OCI-M2 (cell line): Measurements from ENCODE around the gene PLEKHA5.
"Not testable (repeated sequence)": the region's sequence is repeated elsewhere in the genome, so short reads cannot be mapped to it uniquely, and the experiment has no call there.

Source experiments
- DNase-seq: peaks from one replicate; lab custom pipeline; 2025; ENCODE audit not compliant: unreplicated experiment; lab: John Stamatoyannopoulos, UW

Gene PLEKHA5

GRCh38 chr12:19227880-19228210 lies 98.3 kb downstream of the PLEKHA5 start:
- no peak for DNase-seq

- DNase-seq = not testable (repeated sequence)
Measured at GRCh38 chr12:19229021-19229420, 99.5 kb downstream of the PLEKHA5 start.

DNA sequence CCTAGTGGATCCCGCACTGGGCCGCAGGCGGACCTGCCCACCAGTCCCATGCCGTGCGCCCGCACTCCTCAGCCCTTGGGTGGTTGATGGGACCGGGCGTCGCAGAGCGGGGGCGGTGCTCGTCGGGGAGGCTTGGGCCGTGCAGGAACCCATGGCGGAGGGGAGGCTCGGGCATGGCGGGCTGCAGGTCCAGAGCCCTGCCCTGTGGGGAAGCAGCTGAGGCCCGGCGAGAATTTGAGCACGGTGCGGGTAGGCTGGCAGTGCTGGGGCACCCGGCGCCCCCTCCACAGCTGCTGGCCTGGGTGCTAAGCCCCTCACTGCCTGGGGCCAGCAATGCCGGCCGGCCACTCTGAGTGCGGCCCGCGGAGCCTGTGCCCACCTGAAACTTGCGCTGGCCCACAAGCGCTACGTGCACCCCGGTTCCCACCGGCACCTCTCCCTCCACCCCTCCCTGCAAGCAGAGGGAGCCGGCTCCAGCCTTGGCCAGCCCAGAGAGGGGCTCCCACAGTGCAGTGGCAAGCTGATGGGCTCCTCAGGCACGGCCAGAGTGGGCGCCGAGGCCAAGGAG lies 100.8 kb downstream of the PLEKHA5 start:
- DNase-seq = no peak

DNA sequence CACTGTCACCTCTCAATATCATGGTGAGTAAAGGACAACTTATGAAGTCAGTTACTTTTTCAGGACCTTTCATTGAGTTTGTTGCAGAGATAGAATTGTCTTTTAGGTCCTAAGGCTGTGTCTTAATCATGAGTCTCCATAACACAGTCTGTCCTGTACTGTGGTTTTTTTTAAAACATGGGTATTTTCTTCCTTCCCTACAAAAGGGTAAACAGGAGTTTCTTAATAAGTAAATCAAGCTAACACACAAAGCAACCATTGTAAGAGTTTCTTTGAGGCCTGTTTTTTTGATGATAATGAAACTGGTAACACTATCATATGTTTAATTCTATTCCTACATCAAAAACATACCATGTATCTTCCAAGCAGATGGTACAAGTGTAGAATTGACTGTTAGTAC lies 101.4 kb downstream of the PLEKHA5 start:
- DNase-seq = no peak

- no peak for DNase-seq
Measured at GRCh38 chr12:19234171-19234704, 104.7 kb downstream of the PLEKHA5 start.

DNA sequence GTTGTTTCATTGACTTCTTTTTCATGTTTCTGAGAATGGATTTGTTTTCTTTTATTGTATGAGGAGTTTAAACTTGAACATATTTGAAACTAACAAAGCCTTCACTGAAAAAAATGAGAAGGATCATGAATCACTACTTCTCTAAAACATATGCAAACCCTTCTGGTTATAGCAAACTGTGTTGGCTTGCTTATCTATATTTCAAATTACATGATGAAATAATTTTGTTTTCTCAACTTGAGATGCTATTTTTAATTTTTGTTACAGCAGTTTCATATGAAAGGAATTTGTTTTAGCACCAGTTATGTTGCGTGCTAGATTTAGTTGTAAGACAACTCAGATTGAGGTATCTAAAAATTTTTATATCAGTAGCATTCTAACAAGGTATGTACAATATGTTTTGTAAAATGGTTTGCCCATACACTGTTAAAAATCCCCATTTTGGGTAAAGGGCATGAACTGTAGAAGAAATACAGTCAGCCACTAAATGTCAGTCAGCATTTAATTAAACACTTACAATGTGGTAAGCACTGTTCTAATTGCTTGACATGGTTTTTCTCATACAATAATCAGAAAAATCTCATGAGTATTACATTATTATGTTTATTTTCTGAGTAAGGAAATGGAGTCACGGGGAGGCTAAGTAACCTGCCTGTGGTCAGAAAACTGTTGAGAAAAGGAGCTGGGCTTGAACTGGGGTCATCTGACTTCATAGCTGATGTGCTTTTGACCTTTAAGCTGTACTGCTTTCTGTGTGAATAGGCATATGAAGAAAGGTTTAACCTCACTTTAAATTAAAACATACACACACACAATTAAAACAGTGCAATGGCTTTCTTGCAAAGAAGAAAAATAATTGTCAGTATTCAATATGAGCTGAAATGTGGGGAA lies 105.7 kb downstream of the PLEKHA5 start:
- no peak for DNase-seq

- no peak for DNase-seq
Measured at GRCh38 chr12:19236656-19237055, 107.1 kb downstream of the PLEKHA5 start.

DNA sequence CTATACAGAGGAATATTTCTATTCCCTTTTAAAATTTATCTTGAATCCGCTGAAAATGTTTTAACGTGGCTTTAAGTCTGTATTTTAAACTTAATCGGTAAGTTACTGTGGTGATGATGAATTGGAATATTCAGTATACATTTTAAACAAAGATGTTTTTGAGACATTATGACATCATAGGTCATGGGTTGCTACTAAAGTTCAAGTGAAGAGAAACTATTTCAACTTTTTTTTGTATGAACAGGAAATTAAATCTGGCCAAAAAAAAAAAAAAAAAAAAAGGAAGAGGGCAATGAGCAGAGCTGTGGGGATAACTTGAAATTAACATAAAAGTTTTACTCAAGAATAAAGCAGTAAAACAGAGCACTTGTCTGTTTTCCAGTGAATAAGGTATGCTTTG lies 109.0 kb downstream of the PLEKHA5 start:
- no peak for DNase-seq

DNA sequence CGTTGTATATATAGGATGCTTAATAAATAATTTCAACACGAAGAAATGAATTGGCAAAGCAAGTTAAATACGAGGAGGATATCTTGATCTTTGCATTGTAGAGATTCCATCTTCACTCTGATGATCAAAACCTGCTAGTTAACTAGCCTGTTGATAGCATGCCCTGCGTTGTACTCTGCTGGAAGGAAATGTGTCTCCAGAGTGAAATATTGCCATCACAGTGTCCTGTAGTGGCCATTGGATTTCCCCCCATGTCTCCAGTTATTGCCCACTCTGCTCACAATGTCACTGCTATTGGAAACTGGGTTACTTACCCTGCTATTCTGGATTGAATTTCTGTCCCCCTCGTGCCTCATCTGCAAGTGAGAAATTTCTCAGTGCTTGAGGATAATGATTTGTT lies 109.6 kb downstream of the PLEKHA5 start:
- no peak for DNase-seq

- no peak for DNase-seq
Measured at GRCh38 chr12:19239616-19240234, 110.2 kb downstream of the PLEKHA5 start.

DNA sequence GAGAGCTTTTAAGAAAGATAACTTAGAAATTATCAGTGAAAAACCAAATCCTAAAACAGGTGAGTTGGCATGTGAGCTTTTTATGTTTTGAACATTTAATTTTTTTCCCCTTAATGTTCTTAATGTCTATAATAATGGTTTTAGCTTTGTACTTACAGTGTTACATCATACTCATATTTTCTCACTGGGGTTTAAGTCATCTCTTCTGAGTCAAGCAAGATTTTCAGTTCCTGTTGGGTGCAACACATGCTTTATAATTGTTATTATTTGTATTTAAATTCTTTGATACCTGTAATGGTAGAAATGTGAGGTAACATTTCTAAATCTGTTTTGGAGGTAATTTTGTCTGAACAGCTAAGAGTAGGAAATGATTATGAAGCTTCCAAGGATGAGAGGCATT lies 113.0 kb downstream of the PLEKHA5 start:
- no peak for DNase-seq

GRCh38 chr12:19243551-19243950 lies 114.0 kb downstream of the PLEKHA5 start:
- no peak for DNase-seq

GRCh38 chr12:19244312-19244711 lies 114.8 kb downstream of the PLEKHA5 start:
- DNase-seq = no peak

GRCh38 chr12:19245106-19245505 lies 115.6 kb downstream of the PLEKHA5 start:
- DNase-seq = no peak

DNA sequence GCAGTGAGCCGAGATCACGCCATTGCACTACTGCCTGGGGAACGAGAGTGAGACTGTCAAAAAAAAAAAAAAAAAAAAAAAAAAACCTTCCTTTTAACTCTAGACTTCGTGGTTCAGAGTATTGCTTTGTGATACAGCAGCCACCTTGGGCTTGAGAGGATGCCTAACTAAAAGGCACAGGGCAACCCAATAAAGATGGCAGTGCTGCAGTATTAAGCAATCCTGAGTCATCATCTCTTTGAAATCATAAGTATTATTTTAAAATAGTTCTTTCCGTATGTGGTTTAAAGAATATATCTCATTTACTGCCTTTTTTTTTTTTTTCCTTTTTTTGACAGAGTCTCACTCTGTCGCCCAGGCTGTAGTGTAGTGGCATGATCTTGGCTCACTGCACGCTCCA lies 116.1 kb downstream of the PLEKHA5 start:
- DNase-seq = no peak

GRCh38 chr12:19246933-19247332 lies 117.4 kb downstream of the PLEKHA5 start:
- DNase-seq = no peak

- DNase-seq = no peak
Measured at GRCh38 chr12:19248929-19249602, 119.5 kb downstream of the PLEKHA5 start.

DNA sequence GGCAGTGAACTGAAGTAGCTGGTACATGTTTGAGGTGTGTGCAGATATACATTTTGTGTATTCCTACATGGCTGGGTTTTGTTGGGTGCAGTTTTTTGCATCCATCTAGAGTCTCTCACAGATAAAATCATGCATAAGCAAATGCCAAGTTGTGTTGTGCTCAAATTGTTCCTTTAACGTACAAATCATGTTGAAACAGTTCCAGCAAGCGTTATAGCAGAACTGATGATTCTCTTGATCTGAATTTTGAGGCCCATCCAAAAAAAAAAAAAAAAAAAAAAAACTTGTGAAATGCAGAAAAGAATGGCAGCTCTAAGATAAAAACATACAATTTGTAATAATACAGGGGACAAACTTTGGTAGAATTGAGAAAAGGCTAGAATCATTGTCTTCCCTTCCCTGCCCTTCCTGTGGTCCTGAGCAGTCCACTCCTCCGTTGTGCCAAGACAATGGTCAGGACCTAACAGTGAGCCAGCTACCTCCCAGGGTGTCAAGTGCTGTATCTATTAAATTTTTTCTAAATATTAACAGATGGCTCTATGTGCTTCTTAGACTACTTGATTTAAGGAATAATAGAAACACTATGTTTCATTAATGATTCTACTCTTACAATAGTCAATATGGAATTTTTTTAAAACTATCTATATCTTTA lies 122.1 kb downstream of the PLEKHA5 start:
- no peak for DNase-seq

DNA sequence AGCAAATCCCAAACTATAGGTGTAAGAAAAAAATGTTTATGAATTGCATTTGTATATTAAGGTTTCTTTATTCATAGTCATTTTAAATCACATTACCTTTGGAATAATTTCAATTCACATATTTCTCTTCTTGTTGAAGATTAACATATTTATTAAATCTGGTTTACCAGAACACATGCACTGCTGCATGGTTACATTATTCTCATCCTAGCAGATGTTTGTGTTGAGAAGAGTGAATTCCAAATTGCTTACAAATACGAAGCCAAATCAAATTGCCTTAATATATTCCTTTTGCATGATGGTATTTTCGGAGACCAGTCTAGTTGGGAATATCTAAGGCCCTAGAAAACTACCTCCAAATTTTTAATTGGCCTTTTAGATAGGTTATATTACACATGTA lies 130.6 kb downstream of the PLEKHA5 start:
- DNase-seq = no peak

GRCh38 chr12:19261773-19262172 lies 132.2 kb downstream of the PLEKHA5 start:
- DNase-seq = no peak

DNA sequence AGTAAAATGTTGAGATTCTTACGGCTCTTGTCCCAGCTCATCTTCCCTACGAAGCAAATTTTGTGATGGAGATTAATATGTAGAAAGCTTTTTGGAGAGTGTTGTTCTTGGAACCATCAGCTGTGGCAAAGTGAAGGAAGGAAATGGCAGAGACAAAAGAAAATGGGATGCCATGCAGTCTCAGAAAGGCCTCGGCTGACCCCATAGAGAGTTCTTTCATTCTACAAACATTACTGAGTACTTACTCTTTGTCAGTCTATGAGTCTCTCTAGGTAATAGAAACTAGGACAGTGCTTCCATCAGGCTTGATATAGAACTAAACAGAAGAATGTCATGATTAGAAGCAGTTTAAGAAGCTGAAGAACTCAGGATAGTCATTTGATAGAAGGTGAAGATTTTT lies 134.1 kb downstream of the PLEKHA5 start:
- no peak for DNase-seq
